NCI-H82 treated with DMSO at 0.1 percent for 48 hours (cell line): Measurements from ENCODE around the gene CIBAR2.
A peak's percentile ranks its signal among the peaks of the same experiment; 100 is the strongest.

ENCODE experiments used
- DNase-seq: peaks from one replicate; lab custom pipeline; 2025; ENCODE audit not compliant: unreplicated experiment; lab: John Stamatoyannopoulos, UW

The CIBAR2 gene

GRCh38 chr16:85084841-85085510 lies 27.3 kb downstream of the CIBAR2 start:
- DNase-seq: no peak

- DNase-seq: no peak
Observed at GRCh38 chr16:85083051-85083639, 29.1 kb downstream of the CIBAR2 start.

DNA sequence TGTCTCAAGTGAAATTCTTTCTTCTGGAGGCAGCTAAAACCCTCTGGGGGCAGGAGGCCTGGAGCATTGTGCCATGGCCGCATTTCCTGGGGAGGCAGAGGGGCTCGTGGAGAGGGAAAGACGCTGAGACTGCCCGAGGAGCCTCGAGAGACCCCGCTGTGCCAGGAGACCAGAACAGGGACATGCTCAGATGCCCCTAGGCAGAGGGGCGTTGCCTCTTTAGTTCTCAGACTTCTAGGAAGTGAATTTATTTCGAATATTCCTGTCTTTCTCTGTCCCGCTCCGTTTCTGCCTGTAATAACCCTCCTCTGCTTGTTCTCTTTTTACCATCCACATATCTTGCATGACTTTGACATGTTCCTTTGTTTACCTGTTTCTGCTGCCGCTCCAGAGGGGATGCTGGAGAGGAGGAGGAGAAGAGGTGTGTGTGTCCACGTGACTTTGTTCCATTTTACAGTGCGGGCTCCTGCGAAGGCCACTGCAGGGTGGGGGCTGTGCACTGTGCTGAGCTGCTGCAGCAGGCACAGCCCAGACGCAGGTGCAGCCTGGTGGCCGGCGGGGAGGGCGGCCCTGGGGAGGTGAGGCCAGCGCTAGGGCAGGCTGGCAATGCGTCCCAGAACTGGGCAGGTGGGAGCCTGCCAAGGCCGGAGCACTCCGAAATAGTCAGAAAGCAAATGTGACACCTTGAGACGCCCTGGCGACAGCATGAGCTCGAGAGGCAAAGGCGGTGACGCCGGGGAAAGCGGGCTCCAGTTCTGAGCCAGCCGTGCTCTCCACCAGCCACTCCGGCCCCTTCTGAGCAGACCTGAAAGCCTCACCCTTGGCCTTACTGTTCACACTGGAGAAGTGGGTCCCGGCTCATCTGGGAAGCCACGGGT lies 29.9 kb downstream of the CIBAR2 start:
- no peak for DNase-seq

- no peak for DNase-seq
Observed at GRCh38 chr16:85081765-85082164, 30.5 kb downstream of the CIBAR2 start.

GRCh38 chr16:85081038-85081437 lies 31.2 kb downstream of the CIBAR2 start:
- peak; percentile 90 for DNase-seq

GRCh38 chr16:85079785-85080570 lies 32.3 kb downstream of the CIBAR2 start:
- peak; percentile 55 for DNase-seq

- no peak for DNase-seq
Observed at GRCh38 chr16:85078952-85079351, 33.3 kb downstream of the CIBAR2 start.

DNA sequence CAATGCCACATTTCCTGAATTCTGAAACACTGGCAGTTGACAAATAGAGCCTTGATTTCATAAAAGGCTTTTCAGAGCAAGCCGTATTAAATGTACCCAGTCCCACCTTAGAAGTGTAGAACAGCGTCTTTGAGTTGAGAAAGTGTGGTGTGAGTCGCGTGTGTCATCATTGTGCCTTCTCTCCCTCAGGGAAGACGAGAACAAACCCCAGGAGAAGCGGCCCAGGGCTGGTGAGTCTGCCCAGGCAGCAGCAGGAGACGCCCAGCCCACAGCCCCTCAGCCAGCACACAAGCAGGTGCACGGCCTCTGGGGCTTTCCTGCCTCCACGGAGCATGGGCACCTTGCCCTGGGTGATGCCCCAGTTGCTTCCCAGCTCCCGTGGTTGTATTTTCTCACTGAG lies 34.0 kb downstream of the CIBAR2 start:
- DNase-seq: no peak

GRCh38 chr16:85077576-85078125 lies 34.6 kb downstream of the CIBAR2 start:
- no peak for DNase-seq

GRCh38 chr16:85077039-85077438 lies 35.2 kb downstream of the CIBAR2 start:
- no peak for DNase-seq

- DNase-seq: no peak
Observed at GRCh38 chr16:85075236-85075924, 36.9 kb downstream of the CIBAR2 start.

- DNase-seq: no peak
Observed at GRCh38 chr16:85074225-85074914, 37.9 kb downstream of the CIBAR2 start.

DNA sequence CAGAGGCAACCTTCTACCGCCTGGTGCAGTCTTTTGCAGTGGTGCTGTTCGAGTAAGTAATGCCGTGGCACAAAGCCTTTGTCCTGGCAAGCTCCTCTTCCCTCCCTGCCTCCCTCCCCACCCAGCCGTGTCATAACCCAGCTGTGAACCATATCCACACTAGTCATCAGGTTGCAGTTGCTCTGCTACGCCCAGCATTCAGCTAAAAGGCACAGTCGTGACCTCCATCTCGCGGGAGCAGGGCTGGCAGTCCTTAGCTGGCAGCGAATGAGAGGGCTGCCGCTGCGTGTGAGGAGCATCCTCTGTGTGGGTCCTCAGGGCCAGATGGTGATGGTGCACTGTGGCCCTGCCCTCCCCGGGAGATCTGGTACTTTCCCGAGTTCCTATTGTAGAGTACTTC lies 39.3 kb downstream of the CIBAR2 start:
- DNase-seq: no peak

- no peak for DNase-seq
Observed at GRCh38 chr16:85072076-85072860, 40.0 kb downstream of the CIBAR2 start.

DNA sequence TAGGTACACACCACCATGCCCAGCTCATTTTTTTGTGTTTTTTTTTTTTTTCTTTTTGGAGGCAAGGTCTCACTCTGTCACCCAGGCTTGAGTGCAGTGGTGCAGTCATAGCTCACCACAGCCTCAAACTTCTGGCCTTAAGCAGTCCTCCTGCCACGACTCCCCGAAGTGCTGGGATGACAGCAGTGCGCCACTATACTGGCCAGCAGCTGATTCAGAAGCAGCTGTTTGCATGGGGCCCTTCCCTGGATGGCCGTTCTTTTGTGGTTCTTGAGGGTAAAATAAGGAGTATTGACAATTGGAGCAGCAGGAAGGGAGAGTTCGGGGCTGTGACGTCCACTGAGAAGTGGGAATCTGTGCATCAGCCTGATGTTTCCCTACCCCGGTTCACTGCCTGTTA lies 43.1 kb downstream of the CIBAR2 start:
- DNase-seq: no peak

DNA sequence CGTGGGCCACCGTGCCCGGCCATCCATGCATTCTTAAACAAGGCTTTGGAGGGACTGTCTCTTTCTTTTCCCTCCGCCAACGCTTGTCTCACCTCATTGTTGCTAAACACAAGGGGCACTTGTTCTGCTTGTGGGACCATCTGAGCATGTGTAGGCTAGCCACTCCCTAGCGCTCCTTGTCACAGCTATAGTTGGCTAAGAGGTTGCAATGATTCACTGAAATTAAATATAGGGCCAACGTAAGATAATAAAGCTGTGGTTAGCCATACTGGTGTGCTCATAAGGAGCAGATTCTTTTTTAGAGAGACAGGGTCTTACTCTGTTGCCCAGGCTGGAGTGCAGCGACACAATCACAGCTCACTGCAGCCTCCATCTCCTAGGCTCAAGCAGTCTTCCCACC lies 43.5 kb downstream of the CIBAR2 start:
- no peak for DNase-seq

DNA sequence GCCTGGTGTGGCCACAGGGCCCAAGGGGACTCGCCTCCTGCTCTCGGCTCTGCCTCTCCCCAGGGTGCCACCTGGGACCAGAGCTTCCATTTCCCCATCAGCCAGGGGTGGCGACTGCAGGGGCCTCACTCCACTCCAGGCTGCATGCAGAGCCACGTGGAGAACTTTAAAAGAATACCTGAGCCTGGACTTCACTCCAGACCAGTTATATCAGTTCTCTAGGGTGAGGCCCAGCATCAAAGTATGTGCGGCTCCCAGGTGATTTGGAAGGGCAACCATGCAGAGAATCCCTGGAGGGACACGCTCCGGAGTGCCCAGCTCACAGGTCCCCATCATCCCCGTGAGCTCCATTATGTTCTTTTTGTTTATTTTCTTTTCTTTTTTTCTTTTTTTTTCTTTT lies 44.8 kb downstream of the CIBAR2 start:
- DNase-seq: no peak

- DNase-seq: no peak
Observed at GRCh38 chr16:85067024-85067423, 45.2 kb downstream of the CIBAR2 start.

DNA sequence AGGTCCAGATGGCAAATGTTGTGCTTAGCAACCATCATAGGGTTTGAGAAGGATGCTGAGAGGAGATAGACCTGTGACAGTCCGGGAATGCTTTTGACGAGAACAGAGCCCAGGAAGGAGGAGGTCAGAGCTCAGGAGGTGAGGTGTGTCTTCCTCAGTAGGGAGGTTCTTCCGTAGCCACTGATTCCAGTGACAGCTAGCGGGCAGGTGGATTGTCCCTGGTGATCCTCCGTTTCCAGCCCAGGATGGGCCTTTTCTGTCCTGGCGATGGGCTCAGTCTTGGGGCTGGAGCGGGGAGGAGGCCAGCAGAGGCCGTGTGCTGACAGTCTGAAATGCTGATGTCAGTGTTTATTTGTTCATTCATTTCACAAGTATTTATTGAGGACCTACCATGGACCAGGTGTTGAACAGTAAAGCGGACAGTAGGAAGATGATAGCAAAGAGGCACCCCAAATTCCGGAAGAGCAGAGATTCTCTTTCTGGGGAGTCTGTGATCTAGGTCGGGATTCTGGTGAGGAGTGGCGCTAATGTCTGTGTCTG lies 45.9 kb downstream of the CIBAR2 start:
- no peak for DNase-seq
